LNCaP clone FGC (cell line): ENCODE results near the gene NR1H2.
"Not testable (repeated sequence)": the region's sequence is repeated elsewhere in the genome, so short reads cannot be mapped to it uniquely, and the experiment has no call there.

Experiments used
- DNase-seq: peaks from one replicate; pipeline ENCODE4 v3.0.0-alpha.2; 2011; ENCODE audit warnings: low read depth
- H3K4me3 ChIP-seq: 2 replicates; pipeline ENCODE4 v1.5.1; 2011; ENCODE audit warnings: mild to moderate bottlenecking, low read depth, low read length, control low read depth
- CTCF ChIP-seq: IDR thresholded peaks from 2 replicates; pipeline ENCODE4 v1.5.1; 2012; ENCODE audit warnings: mild to moderate bottlenecking; ENCODE audit not compliant: control insufficient read depth, insufficient read depth; ENCODE audit errors: extremely low read depth

Gene NR1H2

GRCh38 chr19:50376166-50377050 lies at the start of gene NR1H2:
TSS of gene NR1H2 (plus strand) at chr19:50376457. CDS start at chr19:50377606, 1,149 bp downstream.
- peak; percentile 96 for DNase-seq
- peak within 1 kb of the TSS; percentile 93 for H3K4me3 ChIP-seq
- TF ChIP-seq CTCF, result no peak

- no peak overlapping the region for H3K4me3 ChIP-seq
- DNase-seq, result no peak
These were observed 49.2 kb upstream of the NR1H2 start for GRCh38 chr19:50327013-50327412.

GRCh38 chr19:50327461-50328223 lies 48.6 kb upstream of the NR1H2 start:
- TF ChIP-seq CTCF, result no peak
- no peak overlapping the region for H3K4me3 ChIP-seq

More at GRCh38 chr19:50327013-50327412, 49.2 kb upstream of the NR1H2 start:
- TF ChIP-seq CTCF, result no peak

GRCh38 chr19:50328224-50328872 lies 47.9 kb upstream of the NR1H2 start:
- peak overlapping the region; percentile 49 for H3K4me3 ChIP-seq
- DNase-seq, result no peak
- peak; percentile 34 for TF ChIP-seq CTCF

More at GRCh38 chr19:50327461-50328223, 48.6 kb upstream of the NR1H2 start:
- no peak for DNase-seq

GRCh38 chr19:50328873-50329145 lies 47.4 kb upstream of the NR1H2 start:
- peak; percentile 36 for TF ChIP-seq CTCF
- DNase-seq, result no peak
- no peak overlapping the region for H3K4me3 ChIP-seq

- peak; percentile 96 for DNase-seq
- H3K4me3 ChIP-seq, result peak within 1 kb of the TSS; percentile 49
- no peak for TF ChIP-seq CTCF
These were observed 46.9 kb upstream of the NR1H2 start, which contains the start of gene KCNC3 for GRCh38 chr19:50329146-50329925. TSS of gene KCNC3 (minus strand) at chr19:50329377. CDS start at chr19:50329082, 295 bp downstream.

- peak overlapping the region; percentile 29 for H3K4me3 ChIP-seq
- DNase-seq, result not testable (repeated sequence)
These were observed 46.3 kb upstream of the NR1H2 start for GRCh38 chr19:50329926-50330294.
